NT2/D1 (cell line): ENCODE measurements around the gene BOC.

Experiments
- DNase-seq: peaks from one replicate; pipeline ENCODE4 v3.0.0-alpha.2; 2011; ENCODE audit warnings: low read depth, low spot score
- H3K27me3 ChIP-seq: 2 replicates; pipeline ENCODE4 v1.6.0; 2011; ENCODE audit warnings: mild to moderate bottlenecking; ENCODE audit not compliant: insufficient read length, insufficient read depth
- H3K36me3 ChIP-seq: 2 replicates; pipeline ENCODE4 v1.6.1; 2011; ENCODE audit warnings: mild to moderate bottlenecking, low read length, mixed read lengths; ENCODE audit not compliant: insufficient read depth, insufficient read length
- H3K4me1 ChIP-seq: 2 replicates; pipeline ENCODE4 v1.5.1; 2011; ENCODE audit not compliant: insufficient read depth, insufficient read length
- H3K4me3 ChIP-seq: 2 replicates; pipeline ENCODE4 v1.5.1; 2011; ENCODE audit warnings: low read depth; ENCODE audit not compliant: insufficient read length
- H3K9ac ChIP-seq: 2 replicates; pipeline ENCODE4 v1.6.0; 2011; ENCODE audit warnings: low read depth; ENCODE audit not compliant: insufficient read length
- H3K9me3 ChIP-seq: 2 replicates; pipeline ENCODE4 v1.5.1; 2011; ENCODE audit warnings: mild to moderate bottlenecking, low read length; ENCODE audit not compliant: insufficient read depth
- SUZ12 ChIP-seq: IDR thresholded peaks from 2 replicates; pipeline ENCODE4 v1.6.1; 2011; ENCODE audit not compliant: insufficient read length, insufficient read depth; ENCODE audit errors: extremely low read depth
- YY1 ChIP-seq: IDR thresholded peaks from 2 replicates; pipeline ENCODE4 v1.6.1; 2011; ENCODE audit not compliant: insufficient read length, insufficient read depth
- ZNF274 ChIP-seq: IDR thresholded peaks from 2 replicates; pipeline ENCODE4 v1.6.1; 2011; ENCODE audit warnings: mild to moderate bottlenecking, low read depth, low read length

The BOC gene

GRCh38 chr3:113273011-113273410 lies 61.7 kb downstream of the BOC start:
- Histone ChIP-seq H3K36me3 (no peaks in the 10 kb centered on the region), H3K9ac (no peak overlapping the region), H3K4me3 (no peak overlapping the region), H3K27me3 (no peaks in the 10 kb centered on the region), H3K4me1 (peaks cover 27% of the 10 kb centered on the region), H3K9me3 (no peaks in the 10 kb centered on the region)
- TF ChIP-seq ZNF274, result no peak
- no peak for TF ChIP-seq YY1
- TF ChIP-seq SUZ12, result no peak
- no peak for DNase-seq

GRCh38 chr3:113273604-113274378 lies 62.4 kb downstream of the BOC start:
- Histone ChIP-seq H3K4me1 (peaks cover 27% of the 10 kb centered on the region), H3K4me3 (no peak overlapping the region), H3K9ac (no peak overlapping the region), H3K36me3 (no peaks in the 10 kb centered on the region), H3K9me3 (no peaks in the 10 kb centered on the region), H3K27me3 (no peaks in the 10 kb centered on the region)
- DNase-seq, result no peak
- TF ChIP-seq YY1, result no peak
- no peak for TF ChIP-seq SUZ12
- no peak for TF ChIP-seq ZNF274

GRCh38 chr3:113274425-113275257 lies 63.3 kb downstream of the BOC start:
- no peak overlapping the region for H3K9ac ChIP-seq
- no peaks in the 10 kb centered on the region for H3K27me3 ChIP-seq

GRCh38 chr3:113275258-113275556 lies 63.9 kb downstream of the BOC start:
- H3K4me3 ChIP-seq, result no peak overlapping the region
- no peaks in the 10 kb centered on the region for H3K9me3 ChIP-seq
- no peaks in the 10 kb centered on the region for H3K36me3 ChIP-seq
- TF ChIP-seq YY1 (no peak), SUZ12 (no peak), ZNF274 (no peak)
- no peaks in the 10 kb centered on the region for H3K27me3 ChIP-seq
- DNase-seq, result no peak
- H3K9ac ChIP-seq, result no peak overlapping the region
- peaks cover 20% of the 10 kb centered on the region for H3K4me1 ChIP-seq

More at GRCh38 chr3:113274425-113275257, 63.3 kb downstream of the BOC start:
- Histone ChIP-seq H3K4me3 (no peak overlapping the region), H3K36me3 (no peaks in the 10 kb centered on the region), H3K9me3 (no peaks in the 10 kb centered on the region), H3K4me1 (peaks cover 22% of the 10 kb centered on the region)
- DNase-seq, result no peak
- TF ChIP-seq ZNF274, result no peak
- no peak for TF ChIP-seq YY1
- TF ChIP-seq SUZ12, result no peak

- peaks cover 1% of the 10 kb centered on the region for H3K36me3 ChIP-seq
- H3K4me1 ChIP-seq, result peaks cover 20% of the 10 kb centered on the region
- DNase-seq, result no peak
- H3K4me3 ChIP-seq, result no peak overlapping the region
- no peaks in the 10 kb centered on the region for H3K9me3 ChIP-seq
- TF ChIP-seq YY1 (no peak), ZNF274 (no peak), SUZ12 (no peak)
- no peaks in the 10 kb centered on the region for H3K27me3 ChIP-seq
- no peak overlapping the region for H3K9ac ChIP-seq
Measured at GRCh38 chr3:113275583-113275928, 64.2 kb downstream of the BOC start.

GRCh38 chr3:113275929-113276750 lies 64.8 kb downstream of the BOC start:
- Histone ChIP-seq H3K4me3 (no peak overlapping the region), H3K4me1 (peaks cover 20% of the 10 kb centered on the region), H3K9ac (no peak overlapping the region), H3K27me3 (no peaks in the 10 kb centered on the region), H3K9me3 (no peaks in the 10 kb centered on the region), H3K36me3 (peaks cover 7% of the 10 kb centered on the region)
- TF ChIP-seq YY1 (no peak), SUZ12 (no peak), ZNF274 (no peak)
- DNase-seq, result no peak

GRCh38 chr3:113276751-113277080 lies 65.4 kb downstream of the BOC start:
- no peak for DNase-seq
- no peaks in the 10 kb centered on the region for H3K27me3 ChIP-seq
- no peak overlapping the region for H3K9ac ChIP-seq
- H3K4me1 ChIP-seq, result peaks cover 20% of the 10 kb centered on the region
- H3K36me3 ChIP-seq, result peaks cover 7% of the 10 kb centered on the region
- H3K9me3 ChIP-seq, result no peaks in the 10 kb centered on the region
- H3K4me3 ChIP-seq, result no peak overlapping the region
- TF ChIP-seq YY1, result no peak
- TF ChIP-seq ZNF274, result no peak
- TF ChIP-seq SUZ12, result no peak
